ENCODE data around the gene KIF5A. TPM values are rescaled to one million over a fixed set of nuclear protein-coding genes. Genes with fewer than 3 reads are reported as not detected.
A peak's percentile ranks its signal among the peaks of the same experiment; 100 is the strongest.

Gene KIF5A
- total RNA-seq, 1 donor from 2014 or later = not detected

- DNase-seq (ENCODE audit: low read depth) = peak; percentile 65
These were observed 30.1 kb upstream of the KIF5A start for GRCh38 chr12:57519796-57520052.

DNA sequence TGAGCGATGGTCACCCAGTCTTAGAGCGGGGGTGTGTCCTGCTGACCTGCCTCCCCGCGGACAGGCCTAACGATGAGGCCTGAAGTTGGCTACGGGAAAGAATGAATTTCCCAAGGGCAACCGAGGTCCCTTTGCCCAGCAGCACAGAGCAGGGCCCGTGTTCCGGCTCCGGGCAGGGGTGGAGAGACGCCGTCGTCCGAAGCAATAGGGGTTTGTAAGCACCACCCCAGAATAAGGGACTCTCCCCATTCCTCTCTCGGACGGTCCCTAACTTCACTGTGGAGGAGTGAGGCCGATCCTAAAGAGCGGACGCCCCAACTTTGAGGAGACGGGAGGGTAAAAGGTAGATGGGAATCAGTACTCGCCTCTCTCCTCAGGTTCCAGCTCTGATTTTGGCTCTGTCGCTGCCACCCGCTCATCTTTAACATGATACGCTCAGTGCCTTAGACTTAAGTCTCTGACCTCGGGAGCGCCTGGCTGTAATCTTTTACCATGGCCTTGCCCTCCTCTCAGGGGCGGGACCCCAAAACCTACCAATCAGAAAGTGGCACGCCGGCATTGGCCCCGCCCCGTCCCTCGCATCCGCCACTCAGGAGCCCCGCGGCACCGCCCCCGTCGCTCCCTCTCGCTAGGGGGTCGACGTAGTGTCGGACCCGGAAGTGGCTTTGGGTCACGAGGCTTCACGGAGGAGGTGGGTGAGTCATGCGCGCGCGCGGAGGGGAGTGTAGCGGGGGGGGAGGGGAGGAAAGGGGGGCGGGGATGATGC lies 29.6 kb upstream of the KIF5A start, which contains the start of gene DDIT3:
DDIT3 (minus strand) TSS at position 462 of the 766 bp plus-strand sequence. CDS start 3,108 bp downstream, outside the sequence.
- peak; percentile 99 for DNase-seq (ENCODE audit: low read depth)

- DNase-seq (ENCODE audit: low read depth) = no peak
These were observed 28.3 kb upstream of the KIF5A start for GRCh38 chr12:57521525-57522010.

- DNase-seq (ENCODE audit: low read depth) = peak; percentile 94
These were observed 27.6 kb upstream of the KIF5A start, which contains the start of gene MBD6 for GRCh38 chr12:57522011-57522886. Gene MBD6, plus strand, starts transcription at chr12:57522824. Its CDS starts 1,480 bp downstream, at chr12:57524304.

- peak; percentile 41 for DNase-seq (ENCODE audit: low read depth)
These were observed 26.7 kb upstream of the KIF5A start for GRCh38 chr12:57522887-57523705.

DNA sequence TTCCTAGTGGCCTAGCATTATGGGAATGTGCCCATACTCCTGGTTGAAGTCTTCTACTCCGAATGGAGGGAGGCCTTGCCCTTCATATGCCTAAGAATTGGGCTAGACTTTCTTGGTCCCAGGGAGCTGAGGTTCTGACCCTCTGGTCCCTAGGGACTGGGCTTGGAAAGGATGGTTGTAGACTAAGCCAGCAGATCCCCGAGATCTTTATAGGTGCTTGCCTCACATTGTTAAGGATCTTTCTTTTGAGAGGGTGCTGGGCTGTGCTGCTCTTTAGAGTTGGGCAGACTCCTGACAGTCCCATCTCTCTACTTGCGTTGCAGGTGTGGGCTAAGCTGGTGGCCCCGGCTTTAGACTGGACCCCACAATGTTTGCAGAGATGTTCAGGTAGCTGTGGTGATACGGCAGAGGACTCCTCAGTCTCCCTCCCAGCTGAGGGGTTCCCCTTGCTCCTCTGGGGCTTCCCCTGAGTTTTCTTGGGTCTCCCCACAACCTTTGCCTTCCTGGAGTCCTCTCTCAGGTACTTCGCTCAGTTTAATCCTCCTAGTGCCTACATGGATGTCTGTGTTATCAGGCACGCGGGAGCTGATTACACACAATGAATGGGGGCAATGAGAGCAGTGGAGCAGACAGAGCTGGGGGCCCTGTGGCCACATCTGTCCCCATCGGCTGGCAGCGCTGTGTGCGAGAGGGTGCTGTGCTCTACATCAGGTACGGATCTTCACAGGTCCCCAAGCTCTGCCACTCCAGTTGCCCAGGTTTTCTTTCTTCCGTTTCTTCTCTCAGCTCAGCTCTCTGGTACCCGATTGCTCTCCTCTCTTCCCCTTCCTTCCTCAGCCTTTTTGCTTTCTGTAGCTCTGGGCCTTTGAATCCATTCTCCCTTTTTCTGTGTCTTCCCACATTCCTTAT lies 25.9 kb upstream of the KIF5A start:
- DNase-seq (ENCODE audit: low read depth) = no peak

DNA sequence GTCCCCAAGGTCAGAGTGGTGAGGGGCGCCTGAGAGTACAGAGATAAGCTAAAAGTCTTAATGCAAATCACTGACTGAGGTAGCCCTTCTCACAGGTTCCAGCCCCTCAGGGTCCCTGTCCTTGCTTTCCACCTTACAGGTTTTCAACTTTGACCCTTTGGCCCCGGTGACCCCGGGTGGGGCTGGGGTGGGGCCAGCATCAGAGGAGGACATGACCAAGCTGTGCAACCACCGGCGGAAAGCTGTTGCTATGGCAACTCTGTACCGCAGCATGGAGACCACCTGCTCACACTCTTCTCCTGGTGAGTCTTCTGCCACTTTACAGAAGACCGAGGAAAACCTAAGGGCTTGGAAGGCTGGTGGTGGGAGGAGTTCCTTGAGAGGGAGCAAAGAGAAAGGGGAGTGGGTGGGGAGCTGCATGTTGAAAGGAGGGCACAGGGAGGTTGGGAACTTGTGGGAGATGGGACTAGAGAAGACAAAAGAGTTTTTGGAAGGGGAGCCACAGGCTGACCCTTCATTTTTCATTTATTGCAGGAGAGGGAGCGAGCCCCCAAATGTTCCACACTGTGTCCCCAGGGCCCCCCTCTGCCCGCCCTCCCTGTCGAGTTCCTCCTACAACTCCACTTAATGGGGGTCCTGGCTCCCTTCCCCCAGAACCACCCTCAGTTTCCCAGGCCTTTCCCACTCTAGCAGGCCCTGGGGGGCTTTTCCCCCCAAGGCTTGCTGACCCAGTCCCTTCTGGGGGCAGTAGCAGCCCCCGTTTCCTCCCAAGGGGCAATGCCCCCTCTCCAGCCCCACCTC lies 24.8 kb upstream of the KIF5A start:
- DNase-seq (ENCODE audit: low read depth) = peak; percentile 32

- DNase-seq (ENCODE audit: low read depth) = no peak
These were observed 24.0 kb upstream of the KIF5A start for GRCh38 chr12:57525615-57526383.

DNA sequence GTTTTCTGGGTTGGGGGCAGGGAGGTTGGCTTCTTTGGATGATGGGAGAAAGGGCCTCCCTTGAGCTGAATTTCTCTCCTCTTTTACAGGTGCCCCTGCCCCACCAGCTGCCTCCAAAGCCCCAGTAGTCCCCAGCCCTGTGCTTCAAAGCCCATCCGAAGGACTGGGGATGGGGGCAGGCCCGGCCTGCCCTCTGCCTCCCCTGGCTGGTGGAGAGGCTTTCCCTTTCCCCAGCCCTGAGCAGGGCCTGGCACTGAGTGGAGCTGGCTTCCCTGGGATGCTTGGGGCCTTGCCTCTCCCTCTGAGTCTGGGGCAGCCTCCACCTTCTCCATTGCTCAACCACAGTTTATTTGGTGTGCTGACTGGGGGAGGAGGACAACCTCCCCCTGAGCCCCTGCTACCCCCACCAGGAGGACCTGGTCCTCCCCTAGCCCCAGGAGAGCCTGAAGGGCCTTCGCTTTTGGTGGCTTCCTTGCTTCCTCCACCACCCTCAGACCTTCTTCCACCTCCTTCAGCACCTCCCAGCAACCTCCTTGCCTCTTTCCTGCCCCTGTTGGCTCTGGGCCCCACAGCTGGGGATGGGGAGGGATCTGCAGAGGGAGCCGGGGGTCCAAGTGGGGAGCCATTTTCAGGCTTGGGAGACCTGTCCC lies 23.2 kb upstream of the KIF5A start:
- no peak for DNase-seq (ENCODE audit: low read depth)

DNA sequence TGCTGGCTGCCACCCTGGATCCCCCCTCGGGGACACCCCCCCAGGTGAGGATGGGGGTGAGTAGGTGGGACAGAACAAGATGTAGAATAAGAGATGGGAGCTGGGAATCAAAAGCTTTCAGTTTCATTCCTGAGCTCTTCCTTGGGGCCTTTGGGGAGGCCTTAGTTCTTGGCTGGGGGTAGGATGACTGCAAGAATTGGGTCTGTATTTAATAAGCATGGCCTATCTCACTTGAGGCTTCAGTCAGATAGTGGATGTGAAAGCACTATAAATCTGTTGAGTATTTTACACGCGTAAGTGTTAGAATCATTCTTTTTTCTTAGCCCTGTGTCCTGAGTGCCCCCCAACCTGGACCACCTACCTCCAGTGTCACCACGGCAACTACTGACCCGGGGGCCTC lies 22.7 kb upstream of the KIF5A start:
- no peak for DNase-seq (ENCODE audit: low read depth)

DNA sequence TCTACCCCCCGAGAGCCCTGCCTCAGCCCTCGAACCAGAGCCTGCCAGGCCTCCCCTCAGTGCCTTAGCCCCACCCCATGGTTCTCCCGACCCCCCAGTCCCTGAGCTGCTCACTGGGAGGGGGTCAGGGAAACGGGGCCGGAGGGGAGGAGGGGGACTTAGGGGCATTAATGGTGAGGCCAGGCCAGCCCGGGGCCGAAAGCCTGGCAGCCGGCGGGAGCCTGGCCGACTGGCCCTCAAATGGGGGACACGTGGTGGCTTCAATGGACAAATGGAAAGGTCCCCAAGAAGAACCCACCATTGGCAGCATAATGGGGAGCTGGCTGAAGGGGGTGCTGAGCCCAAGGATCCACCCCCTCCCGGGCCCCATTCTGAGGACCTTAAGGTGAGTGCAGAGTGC lies 21.7 kb upstream of the KIF5A start:
- no peak for DNase-seq (ENCODE audit: low read depth)

- no peak for DNase-seq (ENCODE audit: low read depth)
These were observed 20.9 kb upstream of the KIF5A start for GRCh38 chr12:57528831-57529555.

DNA sequence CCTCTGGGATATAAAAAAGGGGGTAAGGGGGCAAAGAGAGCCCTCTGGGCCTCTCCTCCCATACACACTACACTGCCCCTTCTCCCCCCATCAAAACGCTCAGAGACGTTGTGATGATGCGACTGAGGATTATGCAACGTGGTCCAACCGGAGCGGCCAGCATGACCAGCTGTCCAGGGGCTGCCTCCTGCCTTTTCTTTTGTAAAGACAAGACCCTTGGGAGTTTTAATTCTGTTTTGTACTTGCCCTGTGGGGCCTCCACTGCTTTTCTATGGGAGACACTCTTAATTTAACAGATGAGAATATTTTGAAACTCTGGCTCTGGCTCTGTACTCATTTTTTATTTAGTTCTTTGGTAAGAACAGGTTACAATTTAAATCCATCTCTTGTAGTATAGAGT lies 20.0 kb upstream of the KIF5A start:
- peak; percentile 11 for DNase-seq (ENCODE audit: low read depth)

DNA sequence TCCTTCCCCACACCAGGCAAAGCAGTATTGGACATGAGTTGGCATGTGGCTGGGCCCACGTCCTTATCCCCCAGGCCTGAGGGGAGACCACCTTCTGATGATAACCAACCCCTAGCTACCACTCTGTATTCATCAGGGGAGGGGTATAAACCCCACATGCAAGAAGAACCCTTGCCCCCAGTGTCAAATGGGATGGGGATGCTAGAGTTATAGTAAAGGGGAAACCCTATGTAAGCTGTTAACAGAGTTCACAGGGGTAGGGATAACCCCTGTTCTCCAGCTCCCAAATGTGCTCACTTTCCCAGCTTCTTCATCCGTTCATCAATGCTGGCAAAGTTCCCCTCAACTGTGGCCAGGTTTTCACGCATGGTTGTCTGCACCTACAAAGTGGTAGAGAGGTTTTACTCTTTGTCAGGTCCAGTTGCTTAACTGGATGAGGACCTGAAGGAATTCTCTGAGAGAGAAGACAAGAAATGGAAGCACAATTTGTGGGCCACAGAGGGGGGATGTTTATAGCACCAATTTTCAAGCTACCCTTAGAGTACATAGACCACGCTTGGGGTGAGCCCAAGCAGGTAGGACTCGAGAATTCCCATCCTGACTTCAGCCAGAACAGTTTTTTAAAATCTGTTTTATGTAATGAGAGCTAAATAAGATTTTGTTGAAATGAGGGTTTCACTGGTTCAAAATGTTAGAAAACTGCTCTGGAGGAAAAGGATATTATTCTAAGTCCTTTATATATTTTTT lies 19.3 kb upstream of the KIF5A start:
- no peak for DNase-seq (ENCODE audit: low read depth)

- DNase-seq (ENCODE audit: low read depth) = no peak
These were observed 18.0 kb upstream of the KIF5A start for GRCh38 chr12:57531836-57532235.

GRCh38 chr12:57533108-57533507 lies 16.7 kb upstream of the KIF5A start:
- DNase-seq (ENCODE audit: low read depth) = no peak

DNA sequence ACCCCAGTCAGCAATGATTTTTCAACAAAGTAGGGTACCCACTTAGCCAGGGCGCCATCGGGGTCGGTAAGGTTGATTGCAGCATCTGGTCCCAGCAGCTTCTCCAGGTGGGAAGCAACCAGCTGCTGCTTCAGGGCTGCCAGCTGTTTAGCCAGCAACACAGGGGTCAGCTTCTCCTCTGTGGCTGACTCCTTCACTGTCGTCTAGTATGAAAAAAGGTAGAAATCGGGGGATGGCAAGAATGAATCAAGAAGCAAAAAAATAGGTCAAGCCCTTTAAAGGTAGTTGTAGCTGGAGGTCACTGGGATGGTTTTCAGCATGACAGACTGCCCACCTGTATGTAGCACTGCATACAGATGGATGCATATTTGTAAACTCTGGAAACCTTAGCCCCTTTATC lies 15.6 kb upstream of the KIF5A start:
- no peak for DNase-seq (ENCODE audit: low read depth)

Measured in myocyte (in vitro differentiated cells).